ENCODE measurements around the gene SIL1. TPM values are rescaled to one million over a fixed set of nuclear protein-coding genes. Genes with fewer than 3 reads are reported as not detected.

Gene SIL1
- total and polyA plus RNA-seq, 2 of the 8 experiments (the other 6 are each of a cell fraction or from before 2014, with no cell fraction given), result 8.3 to 12.8 TPM

DNA sequence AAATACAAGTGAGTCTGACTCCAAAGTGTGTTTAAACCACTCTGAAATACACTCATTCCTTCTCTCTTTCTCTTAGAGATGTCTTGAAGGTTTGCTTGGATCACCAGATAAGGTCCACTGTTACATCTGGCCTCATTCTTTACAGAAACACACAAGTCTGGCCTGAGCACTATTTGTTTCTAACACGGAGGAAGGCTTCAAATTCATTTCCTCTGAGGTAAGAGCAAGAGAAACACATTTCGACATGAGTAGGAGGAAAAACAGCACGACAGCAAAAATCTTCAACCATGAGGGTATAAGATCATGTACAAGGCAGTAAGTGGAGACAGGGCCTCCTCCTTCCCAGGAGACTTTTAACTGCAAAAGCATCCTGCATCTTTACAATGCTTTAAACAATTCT is 8.0 kb downstream of the SIL1 start:
- WGBS, 2 experiments (ENCODE audit: extremely low coverage in 1 of 2, insufficient coverage in 1 of 2, insufficient read length in 1 of 2, insufficient replicate concordance in 2 of 2, low coverage in 1 of 2, low lambda C conversion rate in 2 of 2, missing lambda C conversion rate in 1 of 2), result 77% methylated on average over 3 of the region's 3 CpGs; no CpG with 5 or more reads in 1 of the 2 experiments
- no peak overlapping the region for H3K27ac ChIP-seq (ENCODE audit: low read depth, low read length)

More for the DNA sequence above, 8.0 kb downstream of the SIL1 start:
- Histone ChIP-seq H3K14ac (ENCODE audit: insufficient read length) (no peak overlapping the region), H3K23me2 (ENCODE audit: low read depth, low read length) (no peaks in the 10 kb centered on the region), H3K4me2 (ENCODE audit: insufficient read depth in 1 of 2, low read depth in 2 of 2, low read length in 2 of 2) (no peak overlapping the region), H3K79me2 (ENCODE audit: control insufficient read depth in 1 of 2, insufficient read depth in 2 of 2, low read length in 2 of 2) (no peaks in the 10 kb centered on the region), H3K27me3 (replicated peaks in 1 of 4; ENCODE audit: control insufficient read depth in 3 of 4, extremely low read depth in 1 of 4, insufficient read depth in 3 of 4, low read length in 3 of 4) (no peaks in the 10 kb centered on the region), H3K9me3 (ENCODE audit: insufficient read depth in 2 of 2, low read depth in 1 of 2, low read length in 1 of 2) (no peaks in the 10 kb centered on the region), H2BK20ac (ENCODE audit: low read length) (no peak overlapping the region), H2BK15ac (ENCODE audit: low read length) (no peak overlapping the region), H2BK5ac (ENCODE audit: low read depth, low read length) (no peak overlapping the region), H4K91ac (replicated peaks; ENCODE audit: insufficient read length, low read length) (no peak overlapping the region), H3K18ac (ENCODE audit: extremely low read depth, low read length) (no peak overlapping the region), H3K79me1 (ENCODE audit: low read depth, low read length) (no peaks in the 10 kb centered on the region), H3K4me1 (replicated peaks in 1 of 4; ENCODE audit: control insufficient read depth in 3 of 4, insufficient read depth in 4 of 4, low read length in 3 of 4) (no peaks in the 10 kb centered on the region), H2AFZ (ENCODE audit: low read length) (no peak overlapping the region), H3K4me3 (ENCODE audit: extremely low read depth in 1 of 4, insufficient read depth in 2 of 4, low read depth in 3 of 4, low read length in 4 of 4) (no peak overlapping the region), H4K5ac (ENCODE audit: insufficient read length, low read depth, low read length) (no peak overlapping the region), H2BK12ac (ENCODE audit: low read depth, low read length) (no peak overlapping the region), H3K56ac (replicated peaks; ENCODE audit: insufficient read length, low read depth, low read length) (no peak overlapping the region), H4K8ac (ENCODE audit: extremely low read depth, insufficient read depth, low read length) (no peak overlapping the region), H4K20me1 (replicated peaks in 1 of 2; ENCODE audit: control insufficient read depth in 1 of 2, insufficient read depth in 2 of 2, low read length in 2 of 2) (no peaks in the 10 kb centered on the region), H2AK5ac (ENCODE audit: low read depth, low read length) (no peak overlapping the region), H3K4ac (replicated peaks; ENCODE audit: insufficient read length, low read depth, low read length) (no peak overlapping the region), H3K9ac (replicated peaks in 1 of 4; ENCODE audit: extremely low read depth in 1 of 4, low read depth in 3 of 4, low read length in 3 of 4) (no peak overlapping the region), H3K36me3 (ENCODE audit: control insufficient read depth in 2 of 4, insufficient read depth in 4 of 4, low read length in 3 of 4) (no peaks in the 10 kb centered on the region), H2BK120ac (replicated peaks; ENCODE audit: low read depth, low read length) (no peak overlapping the region), H3K23ac (ENCODE audit: insufficient read length) (no peak overlapping the region)
- FAIRE-seq, result no peak
- TF ChIP-seq SRF (IDR thresholded peaks at IDR 0.05; ENCODE audit: low read depth, low read length) (no peak), PHF8 (conservative IDR thresholded peaks at IDR 0.05; ENCODE audit: low read depth, low read length) (no peak), CEBPB (IDR thresholded peaks at IDR 0.05; ENCODE audit: low read depth, low read length) (no peak), EZH2 (IDR thresholded peaks at IDR 0.05; ENCODE audit: low read depth, low read length, severe bottlenecking) (no peak), FOSL1 (IDR thresholded peaks at IDR 0.05; ENCODE audit: insufficient read depth, low read depth, low read length) (no peak), RBBP5 (IDR thresholded peaks at IDR 0.05; ENCODE audit: borderline replicate concordance, low read depth, low read length) (no peak)
- DNase-seq (ENCODE audit: low read depth in 1 of 2, low spot score in 2 of 2), result no peak
- ChIA-PET CTCF (ENCODE audit: partially characterized antibody) (interaction anchor here (0.5 to 1.3 kb wide), 4 partner anchors 17 to 548 kb away, joined by 3 read pairs; no protein-coding TSS in a partner anchor), POLR2A (ENCODE audit: partially characterized antibody) (no interaction called here)
